GM19438 (cell line): ENCODE results near the gene DDRGK1.
"Not testable (repeated sequence)": the region's sequence is repeated elsewhere in the genome, so short reads cannot be mapped to it uniquely, and the experiment has no call there.

Source experiments
- ATAC-seq: cut with Tn5 transposase; IDR thresholded peaks from one replicate; pipeline ENCODE4 v1.9.1; 2021; ENCODE audit warnings: low read depth; ENCODE audit not compliant: unreplicated experiment

The DDRGK1 gene

GRCh38 chr20:3189561-3190131 is 14.8 kb downstream of the DDRGK1 start:
- ATAC-seq: no peak

DNA sequence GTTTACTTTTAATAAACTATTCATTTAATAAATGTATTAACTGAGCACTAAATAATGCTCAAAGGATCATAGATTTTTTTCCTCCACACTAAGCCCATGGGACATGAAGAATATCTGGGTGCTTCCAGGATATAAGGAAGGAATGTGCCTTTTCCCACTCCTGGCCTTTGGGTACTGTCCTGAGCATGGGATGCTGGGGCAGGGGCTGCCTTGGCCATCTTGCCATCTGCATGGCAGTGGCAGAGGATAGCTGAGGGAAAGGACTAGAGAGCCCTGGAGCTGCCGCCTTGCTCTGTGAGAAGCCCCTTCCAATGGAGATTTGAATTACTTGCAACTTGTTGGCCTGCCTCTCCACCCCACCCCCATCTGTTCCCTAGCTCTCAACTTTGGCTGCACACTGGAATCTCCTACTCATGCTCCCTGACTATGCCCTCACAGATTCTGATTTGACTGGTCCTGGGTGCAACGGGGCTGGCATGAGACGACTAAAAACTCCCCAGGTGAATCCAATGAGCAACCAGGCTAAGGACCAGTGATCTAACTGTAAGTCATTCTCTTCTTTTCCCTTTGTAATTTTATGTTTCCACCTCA is 15.6 kb downstream of the DDRGK1 start:
- no peak for ATAC-seq

DNA sequence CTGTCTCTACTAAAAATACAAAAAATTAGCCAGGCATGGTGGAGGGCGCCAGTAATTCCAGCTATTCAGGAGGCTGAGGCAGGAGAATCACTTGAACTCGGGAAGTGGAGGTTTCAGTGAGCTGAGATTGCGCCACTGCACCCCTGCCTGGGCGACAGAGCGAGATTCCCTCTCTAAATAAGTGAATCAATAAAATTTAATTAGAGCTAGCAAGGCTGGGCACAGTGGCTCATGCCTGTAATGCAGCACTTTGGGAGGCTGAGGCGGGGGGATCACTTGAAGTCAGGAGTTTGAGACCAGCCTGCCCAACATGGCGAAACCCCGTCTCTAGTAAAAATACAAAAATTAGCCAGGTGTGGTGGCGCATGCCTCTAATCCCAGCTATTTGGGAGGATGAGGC is 16.6 kb downstream of the DDRGK1 start:
- not testable (repeated sequence) for ATAC-seq

DNA sequence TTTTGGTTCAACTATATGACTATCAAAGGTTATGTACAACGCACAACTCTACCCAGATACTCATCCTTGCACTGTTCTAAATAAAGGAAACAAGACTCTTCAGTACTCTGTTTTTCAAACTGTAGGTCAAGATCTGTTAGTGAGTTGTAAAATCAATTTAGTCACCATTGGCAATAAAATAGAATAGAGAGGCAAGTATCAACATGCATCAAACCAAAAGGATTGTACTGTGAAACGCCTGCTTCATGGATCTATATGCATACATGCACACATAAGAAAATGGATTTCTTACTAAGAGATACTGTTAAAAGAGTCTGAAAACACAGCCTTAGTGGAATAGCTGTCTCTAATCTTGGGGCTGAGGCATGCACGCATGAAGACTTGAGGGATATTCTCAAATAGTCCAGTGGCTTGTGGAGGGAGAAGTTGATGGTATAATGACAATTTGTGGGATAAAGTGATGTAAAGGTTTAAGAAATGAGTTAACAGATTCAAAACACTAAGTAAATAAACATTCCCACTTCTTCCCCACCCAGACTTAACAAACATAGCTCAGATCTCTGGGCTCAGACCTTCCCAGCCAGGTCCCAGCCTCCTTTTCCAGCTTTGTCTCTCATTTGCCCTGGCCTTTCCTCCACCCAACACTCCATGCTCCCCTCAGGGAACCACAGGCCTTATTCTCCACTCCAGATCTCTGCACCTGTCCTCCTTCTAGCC is 20.4 kb downstream of the DDRGK1 start:
- no peak for ATAC-seq

DNA sequence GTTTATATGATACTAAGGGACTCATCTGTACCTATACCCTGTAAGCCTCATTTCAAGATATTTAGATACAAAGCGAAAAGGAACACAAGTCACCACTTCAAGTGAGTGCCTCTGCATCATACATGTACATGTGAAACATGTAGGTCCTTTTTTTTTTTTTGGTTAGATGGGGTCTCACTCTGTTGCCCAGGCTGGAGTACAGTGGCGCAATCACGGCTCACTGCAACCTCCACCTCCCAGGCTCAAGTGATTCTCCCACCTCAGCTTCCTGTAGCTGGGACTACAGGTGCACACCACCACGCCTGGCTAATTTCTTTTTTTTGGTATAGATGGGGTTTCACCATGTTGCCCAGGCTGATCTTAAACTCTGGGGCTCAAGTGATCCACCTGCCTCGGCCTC is 22.1 kb downstream of the DDRGK1 start:
- ATAC-seq: not testable (repeated sequence)

- no peak for ATAC-seq
These were observed 23.2 kb downstream of the DDRGK1 start for GRCh38 chr20:3181270-3181669.

DNA sequence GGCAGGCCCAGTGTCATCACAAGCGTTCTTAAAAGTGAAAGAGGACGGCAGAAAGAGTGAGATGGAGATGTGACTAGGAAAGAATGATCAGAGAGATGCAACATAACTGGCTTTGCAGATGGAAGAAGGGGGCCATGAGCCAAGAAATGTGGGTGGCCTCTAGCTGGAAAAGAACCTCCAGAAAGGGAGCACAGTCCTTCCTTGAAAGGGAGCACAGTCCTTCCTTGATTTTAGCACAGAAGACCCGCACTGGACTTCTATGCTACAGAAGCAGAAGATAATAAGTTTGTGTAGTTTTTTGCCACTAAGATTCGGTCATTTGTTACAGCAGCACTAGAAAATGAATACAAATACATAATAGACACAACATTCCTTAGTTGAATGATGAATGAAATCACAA is 24.2 kb downstream of the DDRGK1 start:
- no peak for ATAC-seq

GRCh38 chr20:3177746-3178485 is 26.6 kb downstream of the DDRGK1 start:
- no peak for ATAC-seq

GRCh38 chr20:3175270-3175669 is 29.2 kb downstream of the DDRGK1 start:
- no peak for ATAC-seq

- ATAC-seq: no peak
These were observed 29.8 kb downstream of the DDRGK1 start for GRCh38 chr20:3174442-3175261.

DNA sequence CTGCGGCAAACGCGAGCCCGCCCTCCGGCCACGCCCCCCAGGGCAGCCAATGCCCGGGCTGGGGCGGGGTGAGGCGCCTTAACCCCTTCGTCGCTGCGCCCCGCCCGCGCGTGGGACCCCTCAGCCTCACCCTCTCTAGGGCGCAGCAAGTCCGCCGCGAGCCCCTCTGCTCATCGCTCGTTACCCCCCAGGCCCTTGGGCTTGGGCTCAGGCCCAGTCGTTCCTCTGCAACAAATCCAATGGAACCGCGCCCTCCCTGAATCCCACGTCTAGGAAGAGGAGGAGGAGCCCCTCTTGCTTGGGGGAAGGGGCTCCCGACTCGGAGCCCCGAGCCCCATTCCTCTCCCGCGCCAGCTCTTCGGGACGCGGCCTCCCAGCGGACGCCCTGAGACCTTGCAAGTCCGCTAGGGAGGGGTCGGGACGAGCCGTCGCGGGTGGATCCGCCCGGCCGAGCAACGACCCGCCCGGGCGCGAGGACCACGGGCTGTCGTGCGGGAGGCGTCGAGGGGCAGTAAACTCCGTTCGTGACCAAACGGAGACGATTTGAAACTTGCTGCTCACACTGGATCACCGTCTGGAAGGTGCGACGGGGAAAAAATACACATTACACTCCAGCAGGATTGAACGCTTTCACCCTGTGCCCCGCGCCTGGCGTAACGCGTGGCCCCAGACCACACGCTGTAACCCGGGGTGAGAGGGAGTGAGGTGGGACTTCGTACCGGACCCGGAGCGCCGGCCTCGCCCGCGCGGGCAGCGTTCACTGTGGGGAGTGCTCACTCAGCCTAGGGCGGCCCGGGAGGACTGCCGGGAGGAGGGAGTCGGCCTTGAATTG is 30.7 kb downstream of the DDRGK1 start:
- ATAC-seq: peak; percentile 86

- peak; percentile 57 for ATAC-seq
These were observed 31.4 kb downstream of the DDRGK1 start, which contains the start of gene LZTS3 for GRCh38 chr20:3172933-3173609. LZTS3 (minus strand) TSS chr20:3173549; CDS start chr20:3167163, 6,386 bp downstream.

DNA sequence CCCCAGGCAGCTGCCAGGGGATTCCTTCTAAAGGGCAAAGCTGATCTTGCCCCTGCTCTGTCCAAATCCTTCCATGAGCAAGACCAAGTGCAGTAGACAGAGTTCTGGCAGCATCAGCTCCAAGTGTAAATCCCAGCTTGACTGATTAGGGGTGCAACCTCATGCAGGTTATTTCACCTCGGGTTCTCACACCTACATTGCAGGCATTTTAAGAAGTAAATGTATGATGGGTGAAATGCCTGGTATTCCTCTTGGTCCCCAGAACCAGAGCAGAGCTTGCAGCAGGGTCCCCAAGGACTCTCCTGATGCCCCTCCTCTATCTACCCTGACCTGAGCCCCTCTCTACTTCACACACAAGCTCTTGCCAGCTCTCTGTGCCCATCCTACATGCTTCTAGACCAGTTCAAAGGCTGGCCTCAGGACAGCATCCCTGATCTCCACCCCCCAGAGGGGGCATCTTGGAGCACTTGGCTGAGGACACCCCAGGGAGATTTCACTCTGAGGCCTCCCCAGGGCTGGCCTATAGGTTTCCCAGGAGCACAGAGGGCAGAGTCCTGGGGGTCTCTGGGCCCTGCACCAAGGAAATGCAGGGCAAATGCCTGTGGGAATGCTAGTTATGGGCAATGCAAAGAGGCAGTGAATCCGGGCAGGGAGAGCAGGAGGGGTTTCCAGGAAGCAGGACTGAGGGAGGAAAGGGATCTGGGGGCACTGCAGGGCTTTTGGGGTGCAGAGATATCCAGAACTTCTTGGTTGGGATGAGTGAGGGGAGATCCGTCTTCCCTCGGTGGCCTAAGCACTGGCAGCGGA is 32.2 kb downstream of the DDRGK1 start:
- ATAC-seq: no peak

DNA sequence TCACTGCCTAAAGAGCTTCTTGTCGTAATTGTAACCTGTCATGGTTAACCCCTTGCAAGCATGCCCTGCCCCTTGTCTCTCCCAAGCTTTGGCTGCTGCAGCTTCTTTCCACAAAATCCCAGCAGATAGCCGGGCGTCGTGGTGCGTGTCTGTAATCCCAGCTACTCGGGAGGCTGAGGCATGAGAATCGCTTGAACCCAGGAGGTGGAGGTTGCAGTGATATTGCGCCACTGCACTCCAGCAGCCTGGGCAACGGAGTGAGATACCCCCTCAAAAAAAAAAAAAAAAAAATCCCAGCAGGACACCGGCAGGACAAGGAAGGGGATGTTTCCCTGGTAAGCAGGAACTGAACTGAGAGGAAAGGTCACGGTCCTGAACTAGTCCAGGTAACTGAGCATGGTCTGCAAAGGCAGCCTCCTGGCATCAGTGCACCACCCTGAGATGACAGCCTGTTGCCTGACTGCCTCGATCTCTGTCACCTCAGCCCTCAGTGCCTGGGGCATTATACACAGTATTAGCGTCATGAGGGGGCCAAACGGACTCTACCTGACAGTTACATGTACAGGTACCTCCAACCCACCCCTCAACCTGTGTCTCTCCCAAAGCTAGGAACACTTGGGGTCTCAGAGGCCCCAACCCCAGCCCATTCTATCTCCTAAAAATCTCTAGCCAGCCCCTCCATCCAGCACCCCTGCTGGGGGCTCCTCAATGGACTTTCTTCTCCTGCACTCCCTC is 32.9 kb downstream of the DDRGK1 start:
- ATAC-seq: no peak

GRCh38 chr20:3168829-3169590 is 35.5 kb downstream of the DDRGK1 start:
- ATAC-seq: no peak

GRCh38 chr20:3168079-3168828 is 36.2 kb downstream of the DDRGK1 start:
- ATAC-seq: no peak
